Vagina (tissue), 2 donors: ENCODE measurements around the gene ATP6V1E1.

Experiments used
- CTCF ChIP-seq, 3 experiments: fragments of 450-650 bp in 2 of 3; fragments of 200-600 bp in 1 of 3; sonication (generic) in 1 of 3; IDR thresholded peaks; one replicate each; pipeline ENCODE4 v1.5.1; 2017 to 2019; ENCODE audit warnings: antibody characterized with exemption in 3 of 3, mild to moderate bottlenecking in 2 of 3, moderate library complexity in 2 of 3
- POLR2A ChIP-seq, 2 donors: fragments of 450-650 bp; IDR thresholded peaks; one replicate each; pipeline ENCODE4 v1.6.1; 2017; ENCODE audit warnings: antibody characterized with exemption in 2 of 2, mild to moderate bottlenecking in 2 of 2, moderate library complexity in 2 of 2

GRCh38 chr22:17559188-17559587 lies 69.4 kb downstream of the ATP6V1E1 start:
- TF ChIP-seq POLR2A (IDR thresholded peaks at IDR 0.05) (no peak), CTCF (IDR thresholded peaks at IDR 0.05) (no peak)
